Measurements from ENCODE around the gene ZFAND3. TPM values are rescaled to one million over a fixed set of nuclear protein-coding genes. Genes with fewer than 3 reads are reported as not detected.
A peak's percentile ranks its signal among the peaks of the same experiment; 100 is the strongest.

ZFAND3 gene
- total RNA-seq, 2 experiments from 2014 or later = 27.5 to 29.2 TPM

GRCh38 chr6:37785002-37785662, 34.4 kb upstream of the ZFAND3 start:
- no peaks in the 10 kb centered on the region for H3K36me3 Mint-ChIP-seq (ENCODE audit: low read depth)

GRCh38 chr6:37785663-37786270, 33.8 kb upstream of the ZFAND3 start:
- CTCF ChIA-PET = no interaction called here
- peaks cover 18% of the 10 kb centered on the region for H3K4me1 Mint-ChIP-seq (ENCODE audit: low read depth)
- ATAC-seq (no peak), DNase-seq (no peak)
- H3K4me3 Mint-ChIP-seq = no peak overlapping the region
- H3K9me3 Mint-ChIP-seq (ENCODE audit: insufficient read depth) = no peaks in the 10 kb centered on the region
- POLR2A ChIA-PET = no interaction called here
- no peaks in the 10 kb centered on the region for H3K36me3 Mint-ChIP-seq (ENCODE audit: low read depth)
- H3K27ac Mint-ChIP-seq = no peak overlapping the region
- H3K27me3 Mint-ChIP-seq (ENCODE audit: low read depth) = peaks cover 26% of the 10 kb centered on the region

More at GRCh38 chr6:37785002-37785662, 34.4 kb upstream of the ZFAND3 start:
- Mint-ChIP-seq H3K4me3 (no peak overlapping the region), H3K9me3 (ENCODE audit: insufficient read depth) (no peaks in the 10 kb centered on the region), H3K4me1 (ENCODE audit: low read depth) (peaks cover 18% of the 10 kb centered on the region), H3K27ac (no peak overlapping the region), H3K27me3 (ENCODE audit: low read depth) (peaks cover 26% of the 10 kb centered on the region)
- ATAC-seq (no peak), DNase-seq (no peak)
- ChIA-PET POLR2A (no interaction called here), CTCF (no interaction called here)

DNA sequence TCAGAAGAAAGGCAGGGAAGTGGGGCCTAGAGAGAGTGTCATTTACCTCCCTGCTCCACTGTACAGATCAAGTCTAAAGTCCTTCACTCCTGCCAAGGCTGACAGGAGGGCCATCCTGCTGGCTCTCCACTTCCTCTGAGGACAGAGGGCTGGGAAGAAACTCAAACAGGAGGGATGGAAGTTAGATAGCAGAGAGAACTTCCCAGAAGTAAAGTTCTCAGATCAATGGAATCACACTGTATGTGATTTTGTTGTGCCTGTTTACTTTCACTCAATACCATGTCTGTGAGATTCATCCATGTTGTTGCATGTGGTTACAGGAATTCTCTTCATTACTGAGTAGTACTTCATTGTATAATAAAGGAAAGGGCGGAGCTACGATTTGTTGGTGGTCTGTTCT, 32.3 kb upstream of the ZFAND3 start:
- CTCF ChIA-PET = interaction anchor here (0.7 to 1.0 kb wide), 3 partner anchors 25 to 707 kb away, joined by 3 read pairs; partner anchors contain the start of gene ZFAND3
- peaks cover 26% of the 10 kb centered on the region for H3K4me1 Mint-ChIP-seq (ENCODE audit: low read depth)
- POLR2A ChIA-PET = no interaction called here
- no peak for ATAC-seq
- H3K9me3 Mint-ChIP-seq (ENCODE audit: insufficient read depth) = no peaks in the 10 kb centered on the region
- no peaks in the 10 kb centered on the region for H3K36me3 Mint-ChIP-seq (ENCODE audit: low read depth)
- peaks cover 23% of the 10 kb centered on the region for H3K27me3 Mint-ChIP-seq (ENCODE audit: low read depth)
- DNase-seq = no peak
- no peak overlapping the region for H3K4me3 Mint-ChIP-seq
- H3K27ac Mint-ChIP-seq = no peak overlapping the region

DNA sequence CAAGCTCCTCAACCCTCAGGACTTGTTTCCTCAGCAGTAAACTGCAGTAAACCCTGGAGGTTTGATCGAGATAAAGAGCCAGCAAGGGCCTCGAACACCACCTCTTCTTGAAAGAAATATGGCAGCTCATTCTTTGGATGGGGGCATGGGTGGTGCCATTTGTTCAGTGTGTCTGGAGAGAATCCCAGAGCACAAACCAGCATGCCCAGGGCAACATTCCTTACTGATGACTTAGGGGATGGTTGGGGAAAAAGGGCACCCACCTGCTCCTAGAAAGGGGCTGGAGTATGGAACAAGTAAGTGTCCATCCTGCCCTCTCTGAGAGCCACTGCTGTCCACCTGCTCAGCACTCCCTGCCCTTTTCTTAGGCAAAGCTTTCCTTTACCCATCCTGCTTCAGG, 31.3 kb upstream of the ZFAND3 start:
- Mint-ChIP-seq H3K36me3 (ENCODE audit: low read depth) (no peaks in the 10 kb centered on the region), H3K4me3 (no peak overlapping the region), H3K9me3 (ENCODE audit: insufficient read depth) (no peaks in the 10 kb centered on the region), H3K27ac (no peak overlapping the region), H3K4me1 (ENCODE audit: low read depth) (peaks cover 20% of the 10 kb centered on the region), H3K27me3 (ENCODE audit: low read depth) (peaks cover 21% of the 10 kb centered on the region)
- ChIA-PET CTCF (interaction anchor here (1.0 to 1.2 kb wide), 2 partner anchors 11 to 31 kb away, joined by 3 read pairs; partner anchors contain the start of gene ZFAND3), POLR2A (interaction anchor here (0.6 kb wide), 1 partner anchor 699 kb away, joined by 3 read pairs; no protein-coding TSS in a partner anchor)
- ATAC-seq = no peak
- DNase-seq = no peak

- Mint-ChIP-seq H3K27ac (no peak overlapping the region), H3K4me3 (no peak overlapping the region), H3K27me3 (ENCODE audit: low read depth) (peaks cover 2% of the 10 kb centered on the region), H3K4me1 (ENCODE audit: low read depth) (peaks cover 9% of the 10 kb centered on the region), H3K36me3 (ENCODE audit: low read depth) (no peaks in the 10 kb centered on the region), H3K9me3 (ENCODE audit: insufficient read depth) (no peaks in the 10 kb centered on the region)
- DNase-seq (peak; percentile 78), ATAC-seq (peak; percentile 97)
- CTCF ChIA-PET = interaction anchor here (0.6 to 1.9 kb wide), 19 partner anchors 9 to 860 kb away, joined by 3 to 11 read pairs (median 3); no protein-coding TSS in a partner anchor
- POLR2A ChIA-PET = interaction anchor here (1.2 kb wide), 1 partner anchor 27 kb away, joined by 4 read pairs; no protein-coding TSS in a partner anchor
Observed at GRCh38 chr6:37791156-37791919, 28.2 kb upstream of the ZFAND3 start.

DNA sequence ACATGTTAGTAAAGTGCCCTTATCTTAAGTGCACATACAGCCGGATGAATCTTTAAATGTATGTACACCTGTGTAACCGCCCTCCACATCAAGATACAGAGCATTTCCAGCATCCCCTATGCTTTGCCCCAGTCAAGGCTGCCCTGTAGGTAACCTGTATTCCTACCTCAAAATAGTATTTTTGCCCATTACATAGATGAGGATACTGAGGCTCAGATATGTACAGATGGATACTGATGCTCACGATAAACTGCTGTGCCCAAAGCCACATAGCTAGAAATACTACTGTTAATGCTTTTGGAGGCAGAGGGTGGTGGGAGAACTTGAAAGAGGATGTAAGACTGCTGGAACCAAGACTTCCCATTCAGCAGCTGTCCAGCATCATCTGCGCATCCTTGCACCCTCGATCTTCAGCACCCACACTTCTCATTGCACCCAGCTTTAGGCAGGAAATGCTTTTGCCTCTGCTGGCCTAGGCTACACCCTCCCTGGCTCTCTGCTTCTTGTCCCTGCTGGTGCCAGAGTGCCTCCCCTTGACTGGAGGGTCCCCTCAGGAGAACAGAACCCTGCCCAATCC, 27.0 kb upstream of the ZFAND3 start:
- peaks cover 9% of the 10 kb centered on the region for H3K4me1 Mint-ChIP-seq (ENCODE audit: low read depth)
- CTCF ChIA-PET = interaction anchor here (0.7 to 1.9 kb wide), 3 partner anchors 10 to 702 kb away, joined by 3 to 9 read pairs (median 5); no protein-coding TSS in a partner anchor
- H3K9me3 Mint-ChIP-seq (ENCODE audit: insufficient read depth) = no peaks in the 10 kb centered on the region

GRCh38 chr6:37793067-37793466, 26.5 kb upstream of the ZFAND3 start:
- H3K27me3 Mint-ChIP-seq (ENCODE audit: low read depth) = peaks cover 2% of the 10 kb centered on the region
- no peak for DNase-seq
- ATAC-seq = no peak
- H3K9me3 Mint-ChIP-seq (ENCODE audit: insufficient read depth) = no peaks in the 10 kb centered on the region
- ChIA-PET CTCF (interaction anchor here (0.6 to 0.7 kb wide), 2 partner anchors 195 to 701 kb away, joined by 3 read pairs; no protein-coding TSS in a partner anchor), POLR2A (no interaction called here)
- H3K4me3 Mint-ChIP-seq = no peak overlapping the region
- no peak overlapping the region for H3K27ac Mint-ChIP-seq
- H3K4me1 Mint-ChIP-seq (ENCODE audit: low read depth) = peaks cover 9% of the 10 kb centered on the region
- no peaks in the 10 kb centered on the region for H3K36me3 Mint-ChIP-seq (ENCODE audit: low read depth)

More for the DNA sequence above, 27.0 kb upstream of the ZFAND3 start:
- Mint-ChIP-seq H3K27me3 (ENCODE audit: low read depth) (peaks cover 2% of the 10 kb centered on the region), H3K27ac (no peak overlapping the region), H3K36me3 (ENCODE audit: low read depth) (no peaks in the 10 kb centered on the region), H3K4me3 (no peak overlapping the region)
- ATAC-seq (no peak), DNase-seq (no peak)
- POLR2A ChIA-PET = interaction anchor here (0.7 kb wide), 1 partner anchor 26 kb away, joined by 4 read pairs; no protein-coding TSS in a partner anchor

- Mint-ChIP-seq H3K9me3 (ENCODE audit: insufficient read depth) (no peaks in the 10 kb centered on the region), H3K36me3 (ENCODE audit: low read depth) (no peaks in the 10 kb centered on the region), H3K27me3 (ENCODE audit: low read depth) (peaks cover 4% of the 10 kb centered on the region), H3K27ac (no peak overlapping the region), H3K4me1 (ENCODE audit: low read depth) (peaks cover 9% of the 10 kb centered on the region), H3K4me3 (no peak overlapping the region)
- ATAC-seq (no peak), DNase-seq (no peak)
- ChIA-PET CTCF (no interaction called here), POLR2A (interaction anchor here (0.5 to 0.7 kb wide), 2 partner anchors 10 to 12 kb away, joined by 3 to 8 read pairs; no protein-coding TSS in a partner anchor)
Observed at GRCh38 chr6:37794825-37795224, 24.7 kb upstream of the ZFAND3 start.

DNA sequence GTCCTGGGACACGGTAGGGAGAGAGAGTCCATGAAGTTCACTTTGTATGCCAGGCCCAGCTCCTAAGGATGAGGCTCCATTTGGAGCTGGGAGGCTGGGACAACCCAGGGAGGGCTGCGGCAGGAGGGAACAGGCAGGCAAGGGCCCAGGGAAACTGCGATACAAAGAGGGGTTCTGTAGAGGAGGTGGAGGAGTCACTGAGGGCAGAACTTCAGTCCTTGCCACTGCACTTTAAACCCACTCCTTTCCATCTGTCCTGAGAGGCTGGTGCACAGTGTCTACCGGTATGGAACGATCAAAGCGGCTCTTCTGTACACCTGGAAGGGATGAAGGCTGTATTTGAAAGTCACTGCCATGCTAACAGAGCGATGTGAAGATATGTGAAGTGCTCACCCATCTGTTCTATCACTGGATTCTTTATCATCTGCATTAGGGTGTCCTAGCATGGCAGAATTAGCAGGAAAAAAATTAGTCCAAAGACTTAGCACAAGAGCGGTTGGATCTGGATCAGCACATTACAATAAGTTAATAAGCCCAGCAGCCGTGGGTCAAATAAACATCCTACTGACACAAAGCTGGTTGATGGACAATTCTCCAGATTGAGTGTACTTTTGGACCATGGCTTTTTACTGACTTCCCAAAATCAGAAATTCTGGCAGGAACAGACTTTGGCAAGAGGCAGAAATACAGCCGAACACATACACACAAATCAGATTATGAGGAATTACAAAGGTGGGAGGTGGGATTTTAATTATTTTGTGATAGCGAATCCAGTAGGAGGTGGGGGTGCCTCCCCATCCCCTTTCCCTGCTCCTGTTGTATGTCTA, 20.9 kb upstream of the ZFAND3 start:
- Mint-ChIP-seq H3K4me1 (ENCODE audit: low read depth) (no peaks in the 10 kb centered on the region), H3K36me3 (ENCODE audit: low read depth) (no peaks in the 10 kb centered on the region), H3K4me3 (no peak overlapping the region), H3K9me3 (ENCODE audit: insufficient read depth) (no peaks in the 10 kb centered on the region), H3K27ac (no peak overlapping the region), H3K27me3 (ENCODE audit: low read depth) (peaks cover 8% of the 10 kb centered on the region)
- ChIA-PET POLR2A (interaction anchor here (0.5 kb wide), 1 partner anchor 94 kb away, joined by 3 read pairs; no protein-coding TSS in a partner anchor), CTCF (interaction anchor here (0.6 to 1.4 kb wide), 2 partner anchors 10 to 125 kb away, joined by 3 to 4 read pairs; no protein-coding TSS in a partner anchor)
- ATAC-seq (no peak), DNase-seq (no peak)

DNA sequence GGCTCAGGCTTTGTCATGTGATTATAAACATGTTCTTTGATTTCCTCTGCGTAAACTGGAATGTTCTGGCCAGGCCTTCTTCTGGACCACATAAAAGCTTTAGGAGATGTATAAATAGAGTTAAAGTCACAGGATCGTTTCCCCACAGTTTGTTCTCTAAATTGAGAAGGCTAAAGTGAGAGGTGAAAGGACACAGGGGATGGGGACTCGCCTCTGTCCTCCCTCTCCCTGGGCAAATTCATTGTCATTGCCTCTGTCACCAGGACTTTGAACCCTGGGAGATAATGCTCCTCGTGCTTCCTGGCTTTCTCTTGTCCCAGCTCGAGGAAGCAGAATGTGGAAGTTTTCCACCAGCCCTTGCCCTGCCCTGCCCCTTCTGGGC, 20.3 kb upstream of the ZFAND3 start:
- ATAC-seq = no peak
- no peaks in the 10 kb centered on the region for H3K36me3 Mint-ChIP-seq (ENCODE audit: low read depth)
- no peak for DNase-seq
- no peak overlapping the region for H3K27ac Mint-ChIP-seq
- H3K4me3 Mint-ChIP-seq = no peak overlapping the region
- ChIA-PET CTCF (interaction anchor here (0.6 to 1.4 kb wide), 2 partner anchors 11 to 125 kb away, joined by 3 to 4 read pairs; no protein-coding TSS in a partner anchor), POLR2A (no interaction called here)
- no peaks in the 10 kb centered on the region for H3K4me1 Mint-ChIP-seq (ENCODE audit: low read depth)
- no peaks in the 10 kb centered on the region for H3K9me3 Mint-ChIP-seq (ENCODE audit: insufficient read depth)
- peaks cover 11% of the 10 kb centered on the region for H3K27me3 Mint-ChIP-seq (ENCODE audit: low read depth)

Measured in activated CD8-positive, alpha-beta T cell treated with anti-CD3 and anti-CD28 coated beads, Interleukin-2, amount 10 ng/mL, durations not matched to agents 7 days and 5 days (primary cell).